GM12878 (cell line): ENCODE data around the gene PON3. TPM values are rescaled to one million over a fixed set of nuclear protein-coding genes. Genes with fewer than 3 reads are reported as not detected.

Experiments
- BACH1 ChIP-seq: fragments of 450-650 bp; IDR thresholded peaks from 2 replicates; pipeline ENCODE4 v1.6.1; 2017; ENCODE audit warnings: mild to moderate bottlenecking, borderline replicate concordance
- BCL11A ChIP-seq: IDR thresholded peaks from 2 replicates; pipeline ENCODE4 v1.6.1; 2011; ENCODE audit warnings: low read depth, low read length
- CBFB ChIP-seq: IDR thresholded peaks from 2 replicates; pipeline ENCODE4 v1.6.1; 2016; ENCODE audit warnings: antibody characterized with exemption, low read depth
- CEBPB ChIP-seq, 2 experiments: fragments of 150-350 bp in 1 of 2; IDR thresholded peaks; 2 replicates each; pipeline ENCODE4 v1.6.1; 2012 to 2014; ENCODE audit warnings: low read depth in 2 of 2, low read length in 2 of 2, borderline replicate concordance in 1 of 2, inconsistent platforms in 1 of 2
- EZH2 ChIP-seq: IDR thresholded peaks from 2 replicates; pipeline ENCODE4 v1.6.1; 2012; ENCODE audit warnings: low read depth, mild to moderate bottlenecking, control low read depth, inconsistent platforms, low read length, borderline replicate concordance; ENCODE audit not compliant: control insufficient read depth
- HDAC2 ChIP-seq: fragments of 200-600 bp; sonication (generic); IDR thresholded peaks from 2 replicates; pipeline ENCODE4 v1.6.1; 2017
- IKZF2 ChIP-seq, 2 experiments: fragments of 450-650 bp; IDR thresholded peaks; 2 replicates each; pipeline ENCODE4 v1.6.1; 2017; ENCODE audit warnings: mild to moderate bottlenecking in 2 of 2, moderate library complexity in 2 of 2
- JUND ChIP-seq: IDR thresholded peaks from 2 replicates; pipeline ENCODE4 v1.6.1; 2012; ENCODE audit warnings: low read depth, mild to moderate bottlenecking, low read length, improper control_type of control experiment, moderate library complexity
- MXI1 ChIP-seq: fragments of 150-350 bp; IDR thresholded peaks from 2 replicates; pipeline ENCODE4 v1.6.1; 2011; ENCODE audit warnings: low read depth, mild to moderate bottlenecking, inconsistent platforms, low read length, improper control_type of control experiment
- PAX5 ChIP-seq: IDR thresholded peaks from 2 replicates; pipeline ENCODE4 v1.6.1; 2011; ENCODE audit warnings: low read depth, low read length, borderline replicate concordance
- PAX8 ChIP-seq: fragments of 450-650 bp; IDR thresholded peaks from 2 replicates; pipeline ENCODE4 v1.6.1; 2017; ENCODE audit warnings: mild to moderate bottlenecking, moderate library complexity
- PKNOX1 ChIP-seq: fragments of 450-650 bp; IDR thresholded peaks from 2 replicates; pipeline ENCODE4 v1.6.1; 2016; ENCODE audit warnings: mild to moderate bottlenecking
- PRDM15 ChIP-seq: fragments of 450-650 bp; formaldehyde crosslinking; IDR thresholded peaks from 2 replicates; pipeline ENCODE4 v1.4.0; 2020; ENCODE audit warnings: mild to moderate bottlenecking, moderate library complexity
- RB1 ChIP-seq: fragments of 450-650 bp; formaldehyde crosslinking; IDR thresholded peaks from 2 replicates; pipeline ENCODE4 v1.6.1; 2017; ENCODE audit warnings: mild to moderate bottlenecking, borderline replicate concordance
- SIX5 ChIP-seq: IDR thresholded peaks from 2 replicates; pipeline ENCODE4 v1.6.1; 2011; ENCODE audit warnings: mild to moderate bottlenecking, low read depth, low read length, moderate library complexity; ENCODE audit not compliant: severe bottlenecking
- SMARCA5 ChIP-seq: fragments of 450-650 bp; IDR thresholded peaks from 2 replicates; pipeline ENCODE4 v1.6.1; 2017; ENCODE audit warnings: mild to moderate bottlenecking
- TCF12 ChIP-seq: IDR thresholded peaks from 2 replicates; pipeline ENCODE4 v1.6.1; 2011; ENCODE audit warnings: low read depth, mild to moderate bottlenecking, low read length
- TCF3 ChIP-seq: IDR thresholded peaks from 2 replicates; pipeline ENCODE4 v1.6.1; 2012; ENCODE audit warnings: low read depth, mild to moderate bottlenecking, low read length, borderline replicate concordance; ENCODE audit not compliant: insufficient read depth
- ZNF274 ChIP-seq: IDR thresholded peaks from one replicate; pipeline ENCODE4 v1.8.0; 2011; ENCODE audit not compliant: insufficient read length, insufficient read depth
- ZNF384 ChIP-seq: IDR thresholded peaks from 2 replicates; pipeline ENCODE4 v1.6.1; 2012; ENCODE audit warnings: low read depth, mild to moderate bottlenecking, low read length, improper control_type of control experiment, borderline replicate concordance
- ZZZ3 ChIP-seq: IDR thresholded peaks from 2 replicates; pipeline ENCODE4 v1.6.1; 2011; ENCODE audit warnings: low read depth; ENCODE audit not compliant: control insufficient read depth, insufficient read length
- polyA plus RNA-seq, 11 experiments: library from polyadenylated mRNA; depleted of rRNA in 4 of 11; unstranded in 6 of 11; stranded (reverse) in 5 of 11; fragments of >200 nt; fragmentation: Nextera tagmentation in 4 of 11; fragmentation: Illumina TruSeq in 1 of 11; extraction: Ambion mirVana in 4 of 11; extraction: Trizol in 1 of 11; gene quantifications; 1 replicate in 1 of 11; 2 replicates in 10 of 11; pipeline versions ENCODE4 v1.2.1 to v1.2.3, GENCODE V29; 2011 to 2016; ENCODE audit warnings: inconsistent platforms in 2 of 11, missing spikeins in 2 of 11, low read depth in 1 of 11
- total RNA-seq, 4 experiments: library from RNA; depleted of rRNA in 3 of 4; stranded (reverse); fragments of >200 nt in 3 of 4; fragmentation: Illumina TruSeq in 1 of 4; extraction: Trizol in 1 of 4; gene quantifications; 2 replicates each; pipeline versions ENCODE4 v1.2.1 to v1.2.3, GENCODE V29; 2013 to 2021
- TF ChIP-seq, protein P1 (sequence below): fragments of 450-650 bp; IDR thresholded peaks from 2 replicates; pipeline ENCODE4 v1.6.1; 2017; ENCODE audit warnings: antibody characterized with exemption, mild to moderate bottlenecking, moderate library complexity

Gene PON3
- total and polyA plus RNA-seq, 10 of the 15 experiments (the other 5 are each of a cell fraction or from before 2014, with no cell fraction given) = 0.45 to 2.0 (median 0.91) TPM

DNA sequence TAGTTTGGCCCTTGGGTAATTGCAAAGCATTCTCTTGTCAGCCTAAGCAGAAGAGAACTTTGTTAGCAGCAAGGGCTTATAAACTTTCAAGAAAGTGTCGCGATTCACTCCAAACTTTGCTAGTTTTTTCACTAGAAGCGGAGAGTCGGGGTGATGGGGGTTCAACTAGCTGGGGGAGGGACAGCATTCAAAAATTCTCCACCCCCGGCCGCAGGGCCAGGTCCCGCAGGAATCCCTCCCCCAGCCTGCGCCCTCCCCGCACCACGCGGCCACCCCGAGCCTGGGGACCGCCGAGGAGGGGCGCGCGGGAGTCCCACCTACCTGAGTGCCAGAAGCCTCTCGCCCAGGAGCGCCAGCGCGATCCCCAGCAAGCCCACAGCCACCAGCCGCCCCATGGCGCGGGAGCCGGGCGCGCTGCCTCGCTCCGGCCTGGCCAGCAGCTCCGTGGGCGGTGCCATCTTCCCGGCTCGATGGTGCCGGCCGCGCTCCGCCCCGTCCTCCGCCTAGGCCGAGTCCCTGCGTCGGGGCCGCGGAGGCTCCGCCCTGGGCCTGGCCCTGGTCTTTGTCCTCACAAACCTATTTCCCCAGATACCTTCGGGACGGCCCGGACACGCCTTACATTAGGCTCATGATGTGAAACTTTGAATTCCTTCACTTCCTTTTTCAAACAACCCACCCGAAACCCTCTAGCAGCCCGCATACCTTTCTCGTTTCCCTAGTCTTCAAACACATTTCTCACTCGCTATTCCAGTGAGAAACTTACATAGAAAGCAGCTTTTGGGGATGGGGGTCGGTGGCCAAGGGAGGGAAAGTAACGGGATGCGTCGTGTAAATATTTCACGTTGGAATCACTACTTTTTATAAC, 38.6 kb upstream of the PON3 start, which contains the start of gene PON2 (continued):
- TF ChIP-seq SIX5 = no peak
- TF ChIP-seq, protein P1, sequence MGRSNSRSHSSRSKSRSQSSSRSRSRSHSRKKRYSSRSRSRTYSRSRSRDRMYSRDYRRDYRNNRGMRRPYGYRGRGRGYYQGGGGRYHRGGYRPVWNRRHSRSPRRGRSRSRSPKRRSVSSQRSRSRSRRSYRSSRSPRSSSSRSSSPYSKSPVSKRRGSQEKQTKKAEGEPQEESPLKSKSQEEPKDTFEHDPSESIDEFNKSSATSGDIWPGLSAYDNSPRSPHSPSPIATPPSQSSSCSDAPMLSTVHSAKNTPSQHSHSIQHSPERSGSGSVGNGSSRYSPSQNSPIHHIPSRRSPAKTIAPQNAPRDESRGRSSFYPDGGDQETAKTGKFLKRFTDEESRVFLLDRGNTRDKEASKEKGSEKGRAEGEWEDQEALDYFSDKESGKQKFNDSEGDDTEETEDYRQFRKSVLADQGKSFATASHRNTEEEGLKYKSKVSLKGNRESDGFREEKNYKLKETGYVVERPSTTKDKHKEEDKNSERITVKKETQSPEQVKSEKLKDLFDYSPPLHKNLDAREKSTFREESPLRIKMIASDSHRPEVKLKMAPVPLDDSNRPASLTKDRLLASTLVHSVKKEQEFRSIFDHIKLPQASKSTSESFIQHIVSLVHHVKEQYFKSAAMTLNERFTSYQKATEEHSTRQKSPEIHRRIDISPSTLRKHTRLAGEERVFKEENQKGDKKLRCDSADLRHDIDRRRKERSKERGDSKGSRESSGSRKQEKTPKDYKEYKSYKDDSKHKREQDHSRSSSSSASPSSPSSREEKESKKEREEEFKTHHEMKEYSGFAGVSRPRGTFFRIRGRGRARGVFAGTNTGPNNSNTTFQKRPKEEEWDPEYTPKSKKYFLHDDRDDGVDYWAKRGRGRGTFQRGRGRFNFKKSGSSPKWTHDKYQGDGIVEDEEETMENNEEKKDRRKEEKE = no peak
- no peak for TF ChIP-seq JUND
- no peak for TF ChIP-seq PKNOX1
- no peak for TF ChIP-seq ZZZ3
- TF ChIP-seq SMARCA5 = no peak; the same call in 1 of the 2 replicates
- peak; percentile 90 to 92 for TF ChIP-seq IKZF2 (IDR thresholded peaks at IDR 0.05)
- no peak for TF ChIP-seq MXI1
- no peak for TF ChIP-seq TCF3
- TF ChIP-seq BCL11A = no peak
- no peak for TF ChIP-seq EZH2
- TF ChIP-seq ZNF274 = no peak
- peak; percentile 14; the same call in 1 of the 2 replicates for TF ChIP-seq PAX5
- no peak for TF ChIP-seq PAX8
- TF ChIP-seq PRDM15 (CRISPR knock-in tag) = no peak
- TF ChIP-seq ZNF384 = no peak
- peak; percentile 36; the same call in 1 of the 2 replicates for TF ChIP-seq RB1
- TF ChIP-seq CBFB = no peak
- TF ChIP-seq TCF12 = no peak
- TF ChIP-seq CEBPB (IDR thresholded peaks at IDR 0.05; ENCODE audit: borderline replicate concordance in 1 of 2, low read depth in 2 of 2, low read length in 2 of 2) = no peak
- peak; percentile 69; the same call in 1 of the 2 replicates for TF ChIP-seq BACH1
- TF ChIP-seq HDAC2 = no peak
